Lung (tissue), 12 donors: ENCODE results near the gene TXLNB. TPM values are rescaled to one million over a fixed set of nuclear protein-coding genes. Genes with fewer than 3 reads are reported as not detected.
A peak's percentile ranks its signal among the peaks of the same experiment; 100 is the strongest.

Experiments
- ATAC-seq: fragments of 200-7000 bp; cut with Tn5 transposase; one replicate; pipeline ENCODE4 v1.9.1; 2020; ENCODE audit warnings: moderate number of reproducible peaks; ENCODE audit not compliant: insufficient read depth, low FRiP score
- DNase-seq, 3 donors: peaks; one replicate each; pipeline ENCODE4 v3.0.0-alpha.2; 2013 to 2017
- H3K27ac ChIP-seq, 2 donors: one replicate each; pipeline ENCODE4 v1.5.1; 2013; ENCODE audit warnings: mild to moderate bottlenecking in 2 of 2, moderate library complexity in 2 of 2, control low read depth in 1 of 2, inconsistent platforms in 1 of 2, low read depth in 1 of 2, low read length in 1 of 2
- H3K27me3 ChIP-seq, 3 donors: one replicate each; pipeline ENCODE4 v1.5.1; 2013; ENCODE audit warnings: low read length in 2 of 3; ENCODE audit not compliant: control insufficient read depth in 3 of 3, insufficient read depth in 3 of 3
- H3K36me3 ChIP-seq, 4 donors: one replicate each; pipeline ENCODE4 v1.5.1; 2013; ENCODE audit warnings: low read length in 4 of 4, mild to moderate bottlenecking in 1 of 4, moderate library complexity in 1 of 4; ENCODE audit not compliant: control insufficient read depth in 4 of 4, insufficient read depth in 4 of 4
- H3K4me1 ChIP-seq, 5 donors: one replicate each; pipeline ENCODE4 v1.5.1; 2013; ENCODE audit warnings: low read length in 5 of 5, mild to moderate bottlenecking in 2 of 5, moderate library complexity in 1 of 5; ENCODE audit not compliant: control insufficient read depth in 5 of 5, insufficient read depth in 5 of 5
- H3K4me3 ChIP-seq: one replicate; pipeline ENCODE4 v1.5.1; 2013; ENCODE audit warnings: mild to moderate bottlenecking, control low read depth, moderate library complexity
- H3K9ac ChIP-seq, 2 donors: one replicate each; pipeline ENCODE4 v1.5.1; 2013; ENCODE audit warnings: low read length in 2 of 2, control low read depth in 1 of 2; ENCODE audit not compliant: insufficient read depth in 1 of 2
- H3K9me3 ChIP-seq, 4 donors: one replicate each; pipeline ENCODE4 v1.5.1; 2013; ENCODE audit warnings: low read length in 3 of 4, mild to moderate bottlenecking in 1 of 4, moderate library complexity in 1 of 4; ENCODE audit not compliant: control insufficient read depth in 4 of 4, insufficient read depth in 3 of 4
- CTCF ChIP-seq: IDR thresholded peaks from 2 replicates; pipeline ENCODE4 v1.5.1; 2012; ENCODE audit warnings: mild to moderate bottlenecking; ENCODE audit errors: control extremely low read depth, extremely low read depth
- WGBS, 2 donors: extraction: QIAGEN DNeasy Blood & Tissue Kit; methylation state at CpG; one replicate each; pipeline ENCODE4 v1.1.7; 2013; 5-methylcytosine and 5-hydroxymethylcytosine counted together
- polyA plus RNA-seq, 2 donors: library from polyadenylated mRNA; stranded (reverse); fragments of 200-250 nt; gene quantifications; one replicate each; pipeline ENCODE4 v1.2.1, GENCODE V29; 2013
- total RNA-seq, 2 donors: library from RNA; depleted of rRNA in 1 of 2; stranded (reverse); fragments of >200 nt in 1 of 2; gene quantifications; one replicate each; pipeline ENCODE4 v1.2.1, GENCODE V29; 2014 to 2021
- donor health status: control.
- donor health status: control.
- donor health status: Bipolar disorder and iron deficiency.
- donor health status: healthy.
- donor health status: DM: yes; HTN: yes; CAD: no.

The TXLNB gene
- total and polyA plus RNA-seq, 4 donors: 0.31 to 2.8 (median 1.2) TPM

- 44 to 75% methylated on average over 2 of the region's 2 CpGs for WGBS, 2 donors
- ATAC-seq (no peak), DNase-seq (peak in 2 of 3 donors; percentile 59 to 79)
- Histone ChIP-seq H3K27me3 (no peaks in the 10 kb centered on the region), H3K9me3 (no peaks in the 10 kb centered on the region), H3K4me1 (peaks cover 0 to 15% (median 9%) of the 10 kb centered on the region in 5 donors), H3K27ac (peak overlapping the region in 1 of 2 donors; percentile 86), H3K4me3 (no peak overlapping the region), H3K9ac (no peak overlapping the region), H3K36me3 (no peaks in the 10 kb centered on the region)
- TF ChIP-seq CTCF: no peak
These were observed 40.6 kb downstream of the TXLNB start for GRCh38 chr6:139251045-139251690.

GRCh38 chr6:139250296-139251044 is 41.3 kb downstream of the TXLNB start:
- peaks cover 0 to 15% (median 9%) of the 10 kb centered on the region in 5 donors for H3K4me1 ChIP-seq
- DNase-seq: peak; percentile 37 to 54 (median 45)

GRCh38 chr6:139249395-139249794 is 42.4 kb downstream of the TXLNB start:
- no peak for TF ChIP-seq CTCF
- Histone ChIP-seq H3K9me3 (no peaks in the 10 kb centered on the region), H3K4me3 (no peak overlapping the region), H3K27ac (no peak overlapping the region), H3K9ac (no peak overlapping the region), H3K27me3 (no peaks in the 10 kb centered on the region), H3K4me1 (peaks cover 0 to 17% (median 9%) of the 10 kb centered on the region in 5 donors), H3K36me3 (no peaks in the 10 kb centered on the region)
- ATAC-seq (no peak), DNase-seq (no peak)
- 75 to 87% methylated on average over 4 of the region's 4 CpGs for WGBS, 2 donors

More at GRCh38 chr6:139250296-139251044, 41.3 kb downstream of the TXLNB start:
- Histone ChIP-seq H3K27ac (peak overlapping the region in 1 of 2 donors; percentile 53), H3K4me3 (no peak overlapping the region), H3K9me3 (no peaks in the 10 kb centered on the region), H3K27me3 (no peaks in the 10 kb centered on the region), H3K36me3 (no peaks in the 10 kb centered on the region), H3K9ac (no peak overlapping the region)
- WGBS, 2 donors: 58 to 64% methylated on average over 3 of the region's 3 CpGs
- peak; percentile 53 for ATAC-seq
- TF ChIP-seq CTCF: peak; percentile 36
